HepG2 (cell line): ENCODE data around the gene TMEM144. TPM values are rescaled to one million over a fixed set of nuclear protein-coding genes. Genes with fewer than 3 reads are reported as not detected.

Experiments
- ATAC-seq: fragments of 200-7000 bp; cut with Tn5 transposase; 3 replicates; pipeline ENCODE4 v1.9.1; 2020; ENCODE audit warnings: mild to moderate bottlenecking, moderate library complexity
- BruUV-seq: library from RNA; stranded (reverse); fragments of 400-500 nt; replicated peaks from 2 replicates; lab custom pipeline; 2021; lab: Mats Ljungman, UMichigan
- CTCF ChIA-PET: fragments of 300-600 bp; formaldehyde crosslinking; extraction: SDS; loops from one replicate; lab custom pipeline; 2021; ENCODE audit warnings: low total read pairs, inconsistent platforms, low intra/inter-chr PET ratio; lab: Yijun Ruan, JAX
- POLR2A ChIA-PET: fragments of 350-600 bp; sonication (Branson Sonifier 250); formaldehyde crosslinking; loops from one replicate; lab custom pipeline; 2020; ENCODE audit warnings: antibody characterized with exemption, inconsistent platforms; lab: Yijun Ruan, JAX
- DNase-seq: peaks from one replicate; pipeline ENCODE4 v3.0.0-alpha.2; 2015; ENCODE audit warnings: low spot score
- FAIRE-seq: peaks from 3 replicates; lab custom pipeline; 2011; peaks lifted over from hg19 to GRCh38; lab: Jason Lieb, UNC
- H2AFZ ChIP-seq: one replicate; pipeline ENCODE4 v1.6.1; 2011; ENCODE audit warnings: low read length, inconsistent platforms
- H3K27ac ChIP-seq: fragments of 300-600 bp; 3 replicates; pipeline ENCODE4 v1.8.0; 2011; ENCODE audit warnings: mixed run types, mild to moderate bottlenecking, mixed read lengths, low read length, inconsistent platforms; ENCODE audit not compliant: insufficient read depth; ENCODE audit errors: extremely low read length
- H3K27me3 ChIP-seq, 2 experiments: fragments of 200-600 bp in 1 of 2; 2 replicates in 1 of 2; 3 replicates in 1 of 2; pipeline versions ENCODE4 v1.6.0 to v1.8.0; 2011; ENCODE audit warnings: low read length in 2 of 2, mild to moderate bottlenecking in 2 of 2, moderate library complexity in 2 of 2, inconsistent platforms in 1 of 2; ENCODE audit not compliant: insufficient read depth in 2 of 2, control insufficient read depth in 1 of 2
- H3K36me3 ChIP-seq, 2 experiments: fragments of 200-600 bp in 1 of 2; replicated peaks in 1 of 2; 2 replicates in 1 of 2; 3 replicates in 1 of 2; pipeline versions ENCODE4 v1.5.1 to v1.8.0; 2011; ENCODE audit warnings: low read length in 2 of 2, inconsistent platforms in 1 of 2; ENCODE audit not compliant: insufficient read depth in 2 of 2, control insufficient read depth in 1 of 2
- H3K4me1 ChIP-seq: 2 replicates; pipeline ENCODE4 v1.5.1; 2012; ENCODE audit warnings: low read length, inconsistent platforms; ENCODE audit not compliant: insufficient read depth
- H3K4me2 ChIP-seq: 2 replicates; pipeline ENCODE4 v1.6.0; 2011; ENCODE audit warnings: low read depth, low read length, inconsistent platforms
- H3K4me3 ChIP-seq, 3 experiments: fragments of 200-600 bp in 1 of 3; sonication (generic), shearing (Covaris generic) in 1 of 3; replicated peaks in 1 of 3; 2 replicates each; pipeline ENCODE4 v1.5.1; 2011 to 2016; ENCODE audit warnings: low read length in 3 of 3, inconsistent platforms in 2 of 3, low read depth in 2 of 3, mild to moderate bottlenecking in 2 of 3, control low read depth in 1 of 3, mixed read lengths in 1 of 3; ENCODE audit not compliant: insufficient read depth in 1 of 3
- H3K79me2 ChIP-seq: one replicate; pipeline ENCODE4 v1.6.1; 2011; ENCODE audit warnings: low read length, inconsistent platforms; ENCODE audit not compliant: insufficient read depth
- H3K9ac ChIP-seq: 2 replicates; pipeline ENCODE4 v1.6.0; 2011; ENCODE audit warnings: mild to moderate bottlenecking, low read depth, low read length, inconsistent platforms; ENCODE audit not compliant: insufficient read depth
- H3K9me3 ChIP-seq: 2 replicates; pipeline ENCODE4 v1.5.1; 2012; ENCODE audit warnings: mild to moderate bottlenecking, low read length
- H4K20me1 ChIP-seq: 2 replicates; pipeline ENCODE4 v1.6.0; 2011; ENCODE audit warnings: inconsistent platforms, mild to moderate bottlenecking, low read length, moderate library complexity; ENCODE audit not compliant: insufficient read depth
- MAF1 ChIP-seq: sonication (generic); formaldehyde crosslinking; IDR thresholded peaks from 2 replicates; pipeline ENCODE4 v1.5.0; 2020; ENCODE audit warnings: missing genetic modification reagents, borderline replicate concordance
- SIX1 ChIP-seq: sonication (generic); formaldehyde crosslinking; IDR thresholded peaks from 2 replicates; pipeline ENCODE4 v1.4.0; 2020; ENCODE audit warnings: missing genetic modification reagents, borderline replicate concordance
- ZFY ChIP-seq: sonication (generic); formaldehyde crosslinking; IDR thresholded peaks from 2 replicates; pipeline ENCODE4 v1.4.0; 2020; ENCODE audit warnings: missing genetic modification reagents
- ZNF225 ChIP-seq: sonication (generic); formaldehyde crosslinking; IDR thresholded peaks from 2 replicates; pipeline ENCODE4 v1.4.0; 2020; ENCODE audit warnings: mild to moderate bottlenecking, missing genetic modification reagents
- ZNF350 ChIP-seq: sonication (generic); formaldehyde crosslinking; IDR thresholded peaks from 2 replicates; pipeline ENCODE4 v1.4.0; 2020; ENCODE audit warnings: mild to moderate bottlenecking, low read depth, missing genetic modification reagents, borderline replicate concordance
- WGBS: methylation state at CpG from one replicate; pipeline ENCODE4 v1.1.6; 2017; ENCODE audit warnings: low lambda C conversion rate; 5-methylcytosine and 5-hydroxymethylcytosine counted together
- in situ Hi-C: cut with HindIII; loops from 2 replicates; pipeline ENCODE4 v1.10.0; 2017; ENCODE audit warnings: low pct_unique_long_range_greater_than_20kb; ENCODE audit not compliant: extremely low pct_ligation_motif_present
- intact Hi-C: fragments of 100-400 bp; cut with micrococcal nuclease; formaldehyde crosslinking; loops from one replicate; pipeline ENCODE4 v1.10.0; 2022; ENCODE audit not compliant: unreplicated experiment
- polyA plus RNA-seq, 8 experiments: library from polyadenylated mRNA; depleted of rRNA in 3 of 8; stranded (reverse) in 7 of 8; unstranded in 1 of 8; fragments of >200 nt; fragmentation: Illumina TruSeq in 4 of 8; extraction: Trizol in 4 of 8; gene quantifications; 2 replicates each; pipeline versions ENCODE4 v1.2.1 to v1.2.3, GENCODE V29; 2011 to 2016; ENCODE audit warnings: low read depth in 4 of 8, missing spikeins in 1 of 8, mixed read lengths in 1 of 8; ENCODE audit not compliant: insufficient read depth in 1 of 8
- total RNA-seq, 5 experiments: library from RNA; depleted of rRNA; stranded (reverse); fragments of >200 nt; fragmentation: Illumina TruSeq; extraction: Trizol; gene quantifications; 2 replicates each; pipeline ENCODE4 v1.2.3, GENCODE V29; 2016; ENCODE audit warnings: low read depth in 1 of 5
- TF ChIP-seq, protein P1 (sequence below): sonication (generic); formaldehyde crosslinking; conservative IDR thresholded peaks from 2 replicates; pipeline ENCODE4 v1.5.0; 2020; ENCODE audit warnings: missing genetic modification reagents
- TF ChIP-seq, protein P2 (sequence below): sonication (generic); formaldehyde crosslinking; IDR thresholded peaks from 2 replicates; pipeline ENCODE4 v1.5.0; 2020; ENCODE audit warnings: mild to moderate bottlenecking, missing genetic modification reagents
- TF ChIP-seq, protein P3 (sequence below): sonication (generic); formaldehyde crosslinking; IDR thresholded peaks from 2 replicates; pipeline ENCODE4 v1.5.0; 2020; ENCODE audit warnings: mild to moderate bottlenecking, missing genetic modification reagents

TMEM144 gene
- total and polyA plus RNA-seq, 2 of the 13 experiments (the other 11 are each of a cell fraction or from before 2014, with no cell fraction given), result 10.9 to 12.3 TPM

DNA sequence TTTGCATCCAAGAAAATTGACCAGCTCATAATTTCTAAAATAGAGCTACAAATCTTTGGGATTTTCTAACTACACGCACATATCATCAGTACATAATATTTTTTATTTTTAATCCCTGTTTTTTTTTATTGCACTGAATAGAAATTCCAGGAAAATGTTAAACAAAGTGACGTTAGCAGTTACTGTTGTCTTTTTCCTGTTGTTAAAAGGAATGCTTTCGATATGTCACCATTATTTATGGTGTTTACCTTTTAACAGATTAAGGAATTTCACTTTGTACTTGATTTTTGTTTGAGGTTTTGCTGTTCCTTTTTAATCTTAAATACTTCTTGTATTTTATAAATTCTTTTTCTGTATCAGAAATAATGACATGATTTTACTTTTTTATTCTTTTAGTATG lies 89.7 kb downstream of the TMEM144 start:
- Histone ChIP-seq H3K4me3 (peak overlapping the region in 2 of 3 experiments; percentile 24 to 37; a peak in 3 of 6 replicates), H3K27me3 (peaks cover 0 to 4% of the 10 kb centered on the region in 2 experiments; a peak in 1 of 5 replicates), H3K27ac (no peak overlapping the region), H3K4me2 (peak overlapping the region; percentile 66), H4K20me1 (no peaks in the 10 kb centered on the region)
- ChIA-PET CTCF (no interaction called here), POLR2A (no interaction called here)
- DNase-seq, result no peak
- WGBS, result 76% methylated on average over 3 of the region's 3 CpGs
- no TSS peak for BruUV-seq
- intact Hi-C loops, result no loop called here
- no peak for TF ChIP-seq ZFY
- TF ChIP-seq, all 625 proteins: peak for 0
- Histone ChIP-seq H3K9ac (no peak overlapping the region), H2AFZ (no peak overlapping the region), H3K4me1 (peaks cover 41% of the 10 kb centered on the region), H3K9me3 (peaks cover 10% of the 10 kb centered on the region; the same call in 1 of the 2 replicates), H3K36me3 (no peaks in the 10 kb centered on the region), H3K79me2 (no peaks in the 10 kb centered on the region)
- ATAC-seq (no peak), FAIRE-seq (no peak)
- in situ Hi-C loops, result no loop called here

DNA sequence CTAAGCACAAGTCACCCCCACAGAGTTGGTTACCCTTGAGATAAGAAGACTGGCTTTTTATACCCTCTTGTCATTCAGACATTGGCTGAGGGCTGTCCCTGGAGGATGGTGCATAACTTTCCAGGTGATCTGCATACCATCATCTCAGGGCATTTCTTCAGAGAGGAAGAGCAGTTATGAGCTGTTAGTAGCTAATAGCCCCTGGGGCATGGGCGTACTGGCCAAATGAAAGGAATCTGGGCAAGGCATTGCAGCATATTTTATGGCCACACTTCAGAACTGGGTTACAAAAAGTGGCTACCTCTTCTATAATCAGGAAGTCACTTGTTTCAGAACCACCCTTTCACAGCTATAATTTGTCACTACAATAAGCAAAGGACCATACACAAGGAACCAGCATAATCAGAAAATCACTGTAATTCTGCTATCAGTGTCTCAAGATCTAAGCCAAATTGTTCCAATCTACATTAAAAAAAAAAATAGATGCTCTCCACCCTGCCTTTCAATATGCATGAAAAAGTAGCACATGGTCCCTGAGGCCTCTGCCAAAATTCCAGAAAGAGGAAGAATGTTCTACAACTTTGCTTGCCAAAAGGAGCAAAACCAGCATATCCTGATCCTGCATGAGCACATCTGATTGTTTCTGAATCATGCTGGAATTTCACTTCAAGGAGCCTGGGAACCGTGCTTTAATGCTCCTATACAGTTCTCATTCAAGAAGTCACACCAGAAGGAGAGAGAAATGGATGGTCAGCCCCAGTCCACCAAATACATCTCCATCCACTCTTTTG lies 92.0 kb downstream of the TMEM144 start:
- Histone ChIP-seq H3K4me3 (no peak overlapping the region), H3K36me3 (no peaks in the 10 kb centered on the region), H3K27me3 (peaks cover 0 to 4% of the 10 kb centered on the region in 2 experiments; a peak in 1 of 5 replicates), H3K79me2 (no peaks in the 10 kb centered on the region), H3K4me2 (no peak overlapping the region), H3K9me3 (peaks cover 10% of the 10 kb centered on the region; the same call in 1 of the 2 replicates), H4K20me1 (no peaks in the 10 kb centered on the region), H2AFZ (no peak overlapping the region), H3K9ac (no peak overlapping the region), H3K27ac (no peak overlapping the region), H3K4me1 (peaks cover 33% of the 10 kb centered on the region)
- ChIA-PET POLR2A (no interaction called here), CTCF (no interaction called here)
- 0% methylated on average over 1 of the region's 2 CpGs for WGBS
- in situ Hi-C loops (no loop called here), intact Hi-C loops (no loop called here)
- FAIRE-seq, result no peak
- BruUV-seq, result no TSS peak
- no peak for DNase-seq
- ATAC-seq, result no peak
- TF ChIP-seq SIX1 (CRISPR knock-in tag) (no peak), ZNF350 (CRISPR knock-in tag) (no peak), MAF1 (no peak), ZNF225 (no peak)
- TF ChIP-seq, protein P1, sequence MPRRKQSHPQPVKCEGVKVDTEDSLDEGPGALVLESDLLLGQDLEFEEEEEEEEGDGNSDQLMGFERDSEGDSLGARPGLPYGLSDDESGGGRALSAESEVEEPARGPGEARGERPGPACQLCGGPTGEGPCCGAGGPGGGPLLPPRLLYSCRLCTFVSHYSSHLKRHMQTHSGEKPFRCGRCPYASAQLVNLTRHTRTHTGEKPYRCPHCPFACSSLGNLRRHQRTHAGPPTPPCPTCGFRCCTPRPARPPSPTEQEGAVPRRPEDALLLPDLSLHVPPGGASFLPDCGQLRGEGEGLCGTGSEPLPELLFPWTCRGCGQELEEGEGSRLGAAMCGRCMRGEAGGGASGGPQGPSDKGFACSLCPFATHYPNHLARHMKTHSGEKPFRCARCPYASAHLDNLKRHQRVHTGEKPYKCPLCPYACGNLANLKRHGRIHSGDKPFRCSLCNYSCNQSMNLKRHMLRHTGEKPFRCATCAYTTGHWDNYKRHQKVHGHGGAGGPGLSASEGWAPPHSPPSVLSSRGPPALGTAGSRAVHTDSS, result no peak
- TF ChIP-seq, protein P2, sequence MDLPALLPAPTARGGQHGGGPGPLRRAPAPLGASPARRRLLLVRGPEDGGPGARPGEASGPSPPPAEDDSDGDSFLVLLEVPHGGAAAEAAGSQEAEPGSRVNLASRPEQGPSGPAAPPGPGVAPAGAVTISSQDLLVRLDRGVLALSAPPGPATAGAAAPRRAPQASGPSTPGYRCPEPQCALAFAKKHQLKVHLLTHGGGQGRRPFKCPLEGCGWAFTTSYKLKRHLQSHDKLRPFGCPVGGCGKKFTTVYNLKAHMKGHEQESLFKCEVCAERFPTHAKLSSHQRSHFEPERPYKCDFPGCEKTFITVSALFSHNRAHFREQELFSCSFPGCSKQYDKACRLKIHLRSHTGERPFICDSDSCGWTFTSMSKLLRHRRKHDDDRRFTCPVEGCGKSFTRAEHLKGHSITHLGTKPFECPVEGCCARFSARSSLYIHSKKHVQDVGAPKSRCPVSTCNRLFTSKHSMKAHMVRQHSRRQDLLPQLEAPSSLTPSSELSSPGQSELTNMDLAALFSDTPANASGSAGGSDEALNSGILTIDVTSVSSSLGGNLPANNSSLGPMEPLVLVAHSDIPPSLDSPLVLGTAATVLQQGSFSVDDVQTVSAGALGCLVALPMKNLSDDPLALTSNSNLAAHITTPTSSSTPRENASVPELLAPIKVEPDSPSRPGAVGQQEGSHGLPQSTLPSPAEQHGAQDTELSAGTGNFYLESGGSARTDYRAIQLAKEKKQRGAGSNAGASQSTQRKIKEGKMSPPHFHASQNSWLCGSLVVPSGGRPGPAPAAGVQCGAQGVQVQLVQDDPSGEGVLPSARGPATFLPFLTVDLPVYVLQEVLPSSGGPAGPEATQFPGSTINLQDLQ (CRISPR knock-in tag), result no peak
- TF ChIP-seq, protein P3, sequence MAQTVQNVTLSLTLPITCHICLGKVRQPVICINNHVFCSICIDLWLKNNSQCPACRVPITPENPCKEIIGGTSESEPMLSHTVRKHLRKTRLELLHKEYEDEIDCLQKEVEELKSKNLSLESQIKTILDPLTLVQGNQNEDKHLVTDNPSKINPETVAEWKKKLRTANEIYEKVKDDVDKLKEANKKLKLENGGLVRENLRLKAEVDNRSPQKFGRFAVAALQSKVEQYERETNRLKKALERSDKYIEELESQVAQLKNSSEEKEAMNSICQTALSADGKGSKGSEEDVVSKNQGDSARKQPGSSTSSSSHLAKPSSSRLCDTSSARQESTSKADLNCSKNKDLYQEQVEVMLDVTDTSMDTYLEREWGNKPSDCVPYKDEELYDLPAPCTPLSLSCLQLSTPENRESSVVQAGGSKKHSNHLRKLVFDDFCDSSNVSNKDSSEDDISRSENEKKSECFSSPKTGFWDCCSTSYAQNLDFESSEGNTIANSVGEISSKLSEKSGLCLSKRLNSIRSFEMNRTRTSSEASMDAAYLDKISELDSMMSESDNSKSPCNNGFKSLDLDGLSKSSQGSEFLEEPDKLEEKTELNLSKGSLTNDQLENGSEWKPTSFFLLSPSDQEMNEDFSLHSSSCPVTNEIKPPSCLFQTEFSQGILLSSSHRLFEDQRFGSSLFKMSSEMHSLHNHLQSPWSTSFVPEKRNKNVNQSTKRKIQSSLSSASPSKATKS (CRISPR knock-in tag), result no peak
